Measurements from ENCODE around the gene WRAP73.

WRAP73 gene

DNA sequence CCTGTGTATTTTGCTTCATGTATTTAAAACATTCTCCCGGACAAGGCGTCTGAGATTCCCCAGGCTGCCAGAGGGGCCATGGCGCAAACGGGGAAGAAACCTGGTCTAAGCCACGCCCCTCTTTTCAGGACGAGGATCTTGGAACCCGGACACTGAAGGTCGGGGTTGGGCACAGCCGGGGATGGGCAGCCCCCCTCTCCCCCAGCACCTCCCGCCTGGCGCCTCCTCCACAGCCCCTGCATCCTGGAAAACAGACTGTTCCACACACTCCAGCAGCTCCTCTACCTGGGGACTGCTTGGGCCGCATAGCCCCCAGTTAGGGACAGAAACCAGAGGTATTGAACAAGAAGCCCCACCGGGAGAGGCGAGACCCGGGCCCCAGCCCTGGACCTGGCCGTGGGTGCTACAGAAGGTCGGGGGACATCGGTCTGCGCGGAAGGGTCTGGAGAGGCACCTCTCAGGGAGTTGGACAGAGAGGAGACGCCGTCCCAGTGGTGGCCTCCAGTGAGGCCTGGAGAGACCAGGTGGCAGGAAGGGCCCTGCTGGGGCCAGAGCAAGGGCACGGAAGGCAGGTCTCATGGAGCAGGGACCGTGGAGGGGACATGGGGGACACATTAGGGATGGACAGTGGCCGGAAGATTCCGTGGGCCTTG lies 7.8 kb upstream of the WRAP73 start:
- no peaks in the 10 kb centered on the region for H3K36me3 ChIP-seq
- H3K27me3 ChIP-seq, result peaks cover 0 to 65% of the 10 kb centered on the region in 2 donors
- DNase-seq, result peak in 1 of 2 donors; percentile 63
- intact Hi-C loops (cut with DNase I; ENCODE audit: low total_unique reads), result no loop called here
- no peak overlapping the region for H3K4me3 ChIP-seq
- H3K4me1 ChIP-seq, result peaks cover 0 to 3% (median 2%) of the 10 kb centered on the region in 4 donors
- TF ChIP-seq CTCF (IDR thresholded peaks at IDR 0.05), result no peak
- H3K27ac ChIP-seq, result no peak overlapping the region
- H3K9me3 ChIP-seq, result no peaks in the 10 kb centered on the region

GRCh38 chr1:3657096-3657475 lies 7.2 kb upstream of the WRAP73 start:
- DNase-seq, result no peak
- no peak for TF ChIP-seq CTCF (IDR thresholded peaks at IDR 0.05)
- H3K36me3 ChIP-seq, result no peaks in the 10 kb centered on the region

DNA sequence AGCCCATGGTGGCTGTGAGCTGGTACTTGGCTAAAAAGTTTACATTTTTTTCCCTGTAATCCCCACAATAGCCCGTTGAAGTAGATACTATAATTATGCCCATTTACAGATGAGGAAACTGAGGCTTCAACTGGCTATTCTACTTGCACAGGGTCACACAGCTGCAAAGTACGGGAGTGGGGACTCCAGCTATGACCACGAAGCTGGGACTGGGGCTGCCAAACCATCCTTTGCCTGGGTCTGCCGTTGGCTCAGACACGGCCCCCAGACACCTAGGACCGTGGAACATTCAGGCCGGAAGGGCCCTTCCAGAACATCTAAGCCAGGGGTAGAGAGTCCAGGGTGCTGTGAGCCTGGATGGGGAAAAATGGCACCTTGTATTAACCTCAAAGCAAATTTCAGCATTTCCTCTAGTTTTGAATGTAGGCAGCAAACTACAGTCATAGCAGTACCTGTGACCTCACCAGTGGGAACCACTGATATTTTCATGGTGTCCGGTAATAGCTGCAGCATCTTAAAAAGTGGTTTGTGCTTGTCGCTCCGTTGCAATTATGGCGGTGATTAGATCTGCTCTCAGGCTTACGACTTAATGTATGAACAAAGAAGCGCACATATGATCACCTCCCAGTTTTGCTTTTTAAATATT lies 6.7 kb upstream of the WRAP73 start:
- no peak overlapping the region for H3K27ac ChIP-seq
- H3K4me1 ChIP-seq, result peaks cover 0 to 14% (median 14%) of the 10 kb centered on the region in 4 donors
- no peaks in the 10 kb centered on the region for H3K9me3 ChIP-seq
- H3K4me3 ChIP-seq, result no peak overlapping the region
- no peak for TF ChIP-seq CTCF (IDR thresholded peaks at IDR 0.05)
- DNase-seq, result no peak
- no peaks in the 10 kb centered on the region for H3K36me3 ChIP-seq
- intact Hi-C loops (cut with DNase I; ENCODE audit: low total_unique reads), result no loop called here
- peaks cover 3 to 68% of the 10 kb centered on the region in 2 donors for H3K27me3 ChIP-seq

More at GRCh38 chr1:3657096-3657475, 7.2 kb upstream of the WRAP73 start:
- peaks cover 0 to 9% (median 8%) of the 10 kb centered on the region in 4 donors for H3K4me1 ChIP-seq
- intact Hi-C loops (cut with DNase I; ENCODE audit: low total_unique reads), result no loop called here
- H3K27me3 ChIP-seq, result peaks cover 0 to 65% of the 10 kb centered on the region in 2 donors
- H3K9me3 ChIP-seq, result no peaks in the 10 kb centered on the region
- H3K27ac ChIP-seq, result no peak overlapping the region
- H3K4me3 ChIP-seq, result no peak overlapping the region

DNA sequence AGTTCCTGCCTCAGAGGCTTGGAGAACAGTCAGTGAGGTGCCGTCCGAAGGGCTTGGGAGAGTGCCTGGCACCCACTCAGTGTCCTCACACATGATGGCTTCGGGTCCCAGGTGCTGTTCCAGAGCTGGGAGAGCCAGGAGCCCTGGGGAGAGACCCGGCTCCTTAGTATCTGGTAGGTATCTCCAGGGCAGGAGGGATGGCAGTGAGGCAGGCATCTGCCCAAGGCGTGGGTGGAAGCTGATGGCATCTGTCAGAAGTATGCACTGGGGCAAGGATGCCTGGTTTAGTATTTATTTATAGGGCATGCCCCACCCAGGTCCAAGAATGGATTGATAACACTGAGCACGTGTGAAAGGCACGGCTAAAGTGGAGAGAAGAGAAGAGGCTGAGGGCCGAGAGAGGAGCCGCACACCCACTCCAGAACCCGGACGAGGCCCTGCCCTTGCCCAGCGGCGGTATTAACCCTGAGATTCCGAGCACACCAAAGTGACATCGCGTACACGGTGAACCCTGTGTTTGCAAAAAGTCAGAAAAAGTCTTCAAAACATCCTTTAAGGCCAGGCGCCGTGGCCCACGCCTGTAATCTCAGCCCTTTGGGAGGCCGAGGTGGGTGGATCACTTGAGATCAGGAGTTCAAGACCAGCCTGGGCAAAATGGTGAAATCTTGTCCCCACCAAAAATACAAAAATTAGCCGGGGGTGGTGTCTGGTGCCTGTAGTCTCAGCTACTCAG lies 4.8 kb upstream of the WRAP73 start:
- no peak overlapping the region for H3K4me3 ChIP-seq
- H3K36me3 ChIP-seq, result no peaks in the 10 kb centered on the region
- no peak overlapping the region for H3K27ac ChIP-seq
- TF ChIP-seq CTCF (IDR thresholded peaks at IDR 0.05), result no peak
- H3K4me1 ChIP-seq, result peaks cover 0 to 31% (median 26%) of the 10 kb centered on the region in 4 donors
- peak in 1 of 2 donors; percentile 39 for DNase-seq
- no peaks in the 10 kb centered on the region for H3K9me3 ChIP-seq
- intact Hi-C loops (cut with DNase I; ENCODE audit: low total_unique reads), result no loop called here
- peaks cover 14 to 81% of the 10 kb centered on the region in 2 donors for H3K27me3 ChIP-seq

- intact Hi-C loops (cut with DNase I; ENCODE audit: low total_unique reads), result no loop called here
- no peak for TF ChIP-seq CTCF (IDR thresholded peaks at IDR 0.05)
- Histone ChIP-seq H3K4me1 (peaks cover 0 to 42% (median 38%) of the 10 kb centered on the region in 4 donors), H3K36me3 (no peaks in the 10 kb centered on the region), H3K27ac (no peak overlapping the region), H3K9me3 (no peaks in the 10 kb centered on the region), H3K4me3 (no peak overlapping the region), H3K27me3 (peaks cover 14 to 76% of the 10 kb centered on the region in 2 donors)
- no peak for DNase-seq
These were observed 3.3 kb upstream of the WRAP73 start for GRCh38 chr1:3653286-3653618.
